HCT116 (cell line): ENCODE measurements around the gene TYRP1. TPM values are rescaled to one million over a fixed set of nuclear protein-coding genes. Genes with fewer than 3 reads are reported as not detected.

ENCODE experiments used
- ATAC-seq: fragments of 200-7000 bp; cut with Tn5 transposase; 2 replicates; pipeline ENCODE4 v1.9.1; 2020; ENCODE audit warnings: mild to moderate bottlenecking, moderate library complexity
- BruUV-seq: library from RNA; stranded (reverse); fragments of 400-500 nt; replicated peaks from 2 replicates; lab custom pipeline; 2021; lab: Mats Ljungman, UMichigan
- CTCF ChIA-PET: fragments of 300-600 bp; sonication (Branson Sonifier 250); formaldehyde crosslinking; loops from one replicate; lab custom pipeline; 2021; ENCODE audit warnings: antibody characterized with exemption; lab: Charles Lee
- POLR2A ChIA-PET: fragments of 300-600, 350-600 bp; sonication (Branson Sonifier 250); formaldehyde crosslinking; loops from one replicate; lab custom pipeline; 2021; ENCODE audit warnings: antibody characterized with exemption; lab: Charles Lee
- RAD21 ChIA-PET, 2 experiments: fragments of 300-600 bp; sonication (Branson Sonifier 250); formaldehyde crosslinking; loops; one replicate each; lab custom pipeline; 2023; ENCODE audit warnings: low total read pairs in 2 of 2; ENCODE audit not compliant: uncharacterized antibody in 2 of 2, unreplicated experiment in 2 of 2, low non-redundant PET in 1 of 2; lab: Charles Lee
- DNase-seq: peaks from one replicate; pipeline ENCODE4 v3.0.0-alpha.2; 2010; ENCODE audit warnings: low read depth, low spot score
- H2AFZ ChIP-seq: fragments of 200-600 bp; shearing (Covaris generic), sonication (generic); 2 replicates; pipeline ENCODE4 v1.6.1; 2017; ENCODE audit warnings: low read depth, mixed run types, mixed read lengths, antibody characterized with exemption, low read length; ENCODE audit not compliant: poor library complexity, severe bottlenecking
- H3K27ac ChIP-seq: 2 replicates; pipeline ENCODE4 v1.5.1; 2012; ENCODE audit warnings: low read depth, low read length
- H3K27me3 ChIP-seq: fragments of 200-600 bp; sonication (generic); 2 replicates; pipeline ENCODE4 v1.6.1; 2016; ENCODE audit warnings: mixed run types, low read length, mixed read lengths; ENCODE audit not compliant: insufficient read depth
- H3K36me3 ChIP-seq, 2 experiments: fragments of 200-500 bp in 1 of 2; fragments of 200-600 bp in 1 of 2; sonication (Bioruptor generic) in 1 of 2; sonication (generic) in 1 of 2; 2 replicates each; pipeline versions ENCODE4 v1.5.1 to v1.6.1; 2014 to 2016; ENCODE audit warnings: low read length in 2 of 2, inconsistent platforms in 1 of 2, mixed read lengths in 1 of 2, mixed run types in 1 of 2; ENCODE audit not compliant: insufficient read depth in 2 of 2, control insufficient read depth in 1 of 2
- H3K4me1 ChIP-seq, 2 experiments: fragments of 200-600 bp in 1 of 2; sonication (generic) in 1 of 2; 2 replicates each; pipeline versions ENCODE4 v1.5.1 to v1.6.1; 2012 to 2017; ENCODE audit warnings: low read length in 2 of 2, inconsistent platforms in 1 of 2, mild to moderate bottlenecking in 1 of 2, mixed read lengths in 1 of 2, mixed run types in 1 of 2, moderate library complexity in 1 of 2; ENCODE audit not compliant: insufficient read depth in 2 of 2, control insufficient read depth in 1 of 2
- H3K4me2 ChIP-seq: fragments of 200-600 bp; sonication (generic); 2 replicates; pipeline ENCODE4 v1.6.1; 2017; ENCODE audit warnings: mixed run types, low read length, mixed read lengths
- H3K4me3 ChIP-seq, 2 experiments: fragments of 200-600 bp in 1 of 2; sonication (generic) in 1 of 2; replicated peaks in 1 of 2; 2 replicates each; pipeline ENCODE4 v1.5.1; 2011 to 2016; ENCODE audit warnings: low read length in 2 of 2, control low read depth in 1 of 2, low read depth in 1 of 2, mild to moderate bottlenecking in 1 of 2, mixed read lengths in 1 of 2, mixed run types in 1 of 2
- H3K79me2 ChIP-seq: fragments of 200-600 bp; sonication (generic); 2 replicates; pipeline ENCODE4 v1.6.1; 2017; ENCODE audit warnings: mild to moderate bottlenecking, mixed run types, low read length, moderate library complexity, mixed read lengths; ENCODE audit not compliant: insufficient read depth
- H3K9ac ChIP-seq: fragments of 200-600 bp; sonication (generic); 2 replicates; pipeline ENCODE4 v1.6.1; 2016; ENCODE audit warnings: low read length, mixed read lengths
- H3K9me2 ChIP-seq: fragments of 200-600 bp; sonication (generic), shearing (Covaris generic); 2 replicates; pipeline ENCODE4 v1.6.1; 2017; ENCODE audit warnings: mixed run types, mild to moderate bottlenecking, moderate library complexity; ENCODE audit not compliant: insufficient read depth
- H3K9me3 ChIP-seq, 2 experiments: fragments of 200-500 bp in 1 of 2; fragments of 200-600 bp in 1 of 2; sonication (Bioruptor generic) in 1 of 2; sonication (generic) in 1 of 2; 2 replicates each; pipeline ENCODE4 v1.6.1; 2014 to 2017; ENCODE audit warnings: low read length in 2 of 2, mixed read lengths in 2 of 2, inconsistent platforms in 1 of 2, low read depth in 1 of 2, mild to moderate bottlenecking in 1 of 2, mixed run types in 1 of 2, moderate library complexity in 1 of 2; ENCODE audit not compliant: control insufficient read depth in 1 of 2, insufficient read depth in 1 of 2
- H4K20me1 ChIP-seq: fragments of 200-600 bp; sonication (generic), shearing (Covaris generic); 2 replicates; pipeline ENCODE4 v1.6.1; 2017; ENCODE audit warnings: mixed run types, mild to moderate bottlenecking, moderate library complexity; ENCODE audit not compliant: insufficient read depth
- ATF3 ChIP-seq: IDR thresholded peaks from 2 replicates; pipeline ENCODE4 v1.6.1; 2012
- CBX3 ChIP-seq: IDR thresholded peaks from 2 replicates; pipeline ENCODE4 v1.6.1; 2012; ENCODE audit warnings: low read depth
- CEBPB ChIP-seq: IDR thresholded peaks from 2 replicates; pipeline ENCODE4 v1.6.1; 2012; ENCODE audit warnings: low read depth
- EGR1 ChIP-seq: IDR thresholded peaks from 2 replicates; pipeline ENCODE4 v1.6.1; 2012; ENCODE audit warnings: low read depth
- ELF1 ChIP-seq: IDR thresholded peaks from 2 replicates; pipeline ENCODE4 v1.6.1; 2012; ENCODE audit warnings: low read depth, borderline replicate concordance
- EZH2 ChIP-seq: fragments of 200-600 bp; sonication (generic); IDR thresholded peaks from 2 replicates; pipeline ENCODE4 v1.6.1; 2017; ENCODE audit warnings: antibody characterized with exemption, mixed run types
- EZH2phosphoT487 ChIP-seq: fragments of 200-600 bp; IDR thresholded peaks from 2 replicates; pipeline ENCODE4 v1.6.1; 2018; ENCODE audit warnings: antibody characterized with exemption, borderline replicate concordance
- FOSL1 ChIP-seq: IDR thresholded peaks from 2 replicates; pipeline ENCODE4 v1.6.1; 2012; ENCODE audit warnings: low read depth
- JUND ChIP-seq: IDR thresholded peaks from 2 replicates; pipeline ENCODE4 v1.6.1; 2012
- POLR2A ChIP-seq: IDR thresholded peaks from 2 replicates; pipeline ENCODE4 v1.7.0; 2011; ENCODE audit warnings: borderline replicate concordance; ENCODE audit not compliant: insufficient read depth, insufficient read length; ENCODE audit errors: extremely low read depth
- POLR2AphosphoS5 ChIP-seq: IDR thresholded peaks from 2 replicates; pipeline ENCODE4 v1.6.1; 2011; ENCODE audit warnings: mild to moderate bottlenecking, low read depth, low read length, moderate library complexity
- RAD21 ChIP-seq: IDR thresholded peaks from 2 replicates; pipeline ENCODE4 v1.6.1; 2012; ENCODE audit warnings: low read depth, mild to moderate bottlenecking
- SIN3A ChIP-seq: IDR thresholded peaks from 2 replicates; pipeline ENCODE4 v1.6.1; 2012; ENCODE audit warnings: low read depth
- SP1 ChIP-seq: IDR thresholded peaks from 2 replicates; pipeline ENCODE4 v1.6.1; 2012; ENCODE audit warnings: low read depth
- SRF ChIP-seq: IDR thresholded peaks from 2 replicates; pipeline ENCODE4 v1.6.1; 2012; ENCODE audit warnings: low read depth
- YY1 ChIP-seq: IDR thresholded peaks from 2 replicates; pipeline ENCODE4 v1.6.1; 2011; ENCODE audit warnings: low read length, low read depth, moderate library complexity, mild to moderate bottlenecking; ENCODE audit not compliant: insufficient replicate concordance; ENCODE audit errors: extremely low read depth
- ZFX ChIP-seq: fragments of 450-650 bp; IDR thresholded peaks from 2 replicates; pipeline ENCODE4 v1.6.1; 2017
- ZNF274 ChIP-seq: fragments of 200-500 bp; sonication (Bioruptor generic); IDR thresholded peaks from 2 replicates; pipeline ENCODE4 v1.6.1; 2014; ENCODE audit warnings: mild to moderate bottlenecking, low read depth, low read length, inconsistent platforms
- intact Hi-C: fragments of 100-400 bp; cut with micrococcal nuclease; formaldehyde crosslinking; loops from 2 replicates; pipeline ENCODE4 v1.10.0; 2022
- total RNA-seq: library from RNA; stranded (reverse); gene quantifications from one replicate; pipeline ENCODE4 v1.2.1, GENCODE V29; 2021; ENCODE audit not compliant: unreplicated experiment
- TF ChIP-seq, protein P1 (sequence below): IDR thresholded peaks from 2 replicates; pipeline ENCODE4 v1.6.1; 2012; ENCODE audit warnings: low read depth

The TYRP1 gene
- total RNA-seq, 1 experiment from 2014 or later: not detected

DNA sequence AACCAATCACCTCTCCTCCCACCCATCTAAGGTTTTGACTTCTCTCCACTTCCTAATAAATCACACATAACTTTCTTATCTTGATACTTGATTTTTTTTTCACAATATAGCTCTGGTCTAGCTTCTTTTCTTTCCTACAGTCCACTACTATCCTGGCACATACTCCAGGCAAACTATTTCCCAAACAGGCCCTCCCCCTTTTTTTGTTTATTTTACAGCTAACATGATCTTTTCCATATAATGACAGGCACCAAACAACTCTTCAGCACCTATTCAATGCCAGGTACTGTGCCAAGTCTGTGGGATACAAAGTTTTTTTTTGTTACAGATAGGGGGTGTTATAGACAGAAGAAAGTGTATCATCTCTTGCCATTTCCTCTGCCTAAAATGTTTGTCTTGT is 7.9 kb downstream of the TYRP1 start:
- CTCF ChIA-PET: no interaction called here
- H3K27me3 ChIP-seq: 0 out of 2 replicates have a peak, but pooled peaks cover 4% of the 10 kb centered on the region
- H3K9ac ChIP-seq: no peak overlapping the region
- no peak for DNase-seq
- no peak overlapping the region for H3K4me2 ChIP-seq
- RAD21 ChIA-PET: no interaction called here
- H3K4me3 ChIP-seq: no peak overlapping the region
- H3K79me2 ChIP-seq: no peaks in the 10 kb centered on the region
- TF ChIP-seq, protein P1, sequence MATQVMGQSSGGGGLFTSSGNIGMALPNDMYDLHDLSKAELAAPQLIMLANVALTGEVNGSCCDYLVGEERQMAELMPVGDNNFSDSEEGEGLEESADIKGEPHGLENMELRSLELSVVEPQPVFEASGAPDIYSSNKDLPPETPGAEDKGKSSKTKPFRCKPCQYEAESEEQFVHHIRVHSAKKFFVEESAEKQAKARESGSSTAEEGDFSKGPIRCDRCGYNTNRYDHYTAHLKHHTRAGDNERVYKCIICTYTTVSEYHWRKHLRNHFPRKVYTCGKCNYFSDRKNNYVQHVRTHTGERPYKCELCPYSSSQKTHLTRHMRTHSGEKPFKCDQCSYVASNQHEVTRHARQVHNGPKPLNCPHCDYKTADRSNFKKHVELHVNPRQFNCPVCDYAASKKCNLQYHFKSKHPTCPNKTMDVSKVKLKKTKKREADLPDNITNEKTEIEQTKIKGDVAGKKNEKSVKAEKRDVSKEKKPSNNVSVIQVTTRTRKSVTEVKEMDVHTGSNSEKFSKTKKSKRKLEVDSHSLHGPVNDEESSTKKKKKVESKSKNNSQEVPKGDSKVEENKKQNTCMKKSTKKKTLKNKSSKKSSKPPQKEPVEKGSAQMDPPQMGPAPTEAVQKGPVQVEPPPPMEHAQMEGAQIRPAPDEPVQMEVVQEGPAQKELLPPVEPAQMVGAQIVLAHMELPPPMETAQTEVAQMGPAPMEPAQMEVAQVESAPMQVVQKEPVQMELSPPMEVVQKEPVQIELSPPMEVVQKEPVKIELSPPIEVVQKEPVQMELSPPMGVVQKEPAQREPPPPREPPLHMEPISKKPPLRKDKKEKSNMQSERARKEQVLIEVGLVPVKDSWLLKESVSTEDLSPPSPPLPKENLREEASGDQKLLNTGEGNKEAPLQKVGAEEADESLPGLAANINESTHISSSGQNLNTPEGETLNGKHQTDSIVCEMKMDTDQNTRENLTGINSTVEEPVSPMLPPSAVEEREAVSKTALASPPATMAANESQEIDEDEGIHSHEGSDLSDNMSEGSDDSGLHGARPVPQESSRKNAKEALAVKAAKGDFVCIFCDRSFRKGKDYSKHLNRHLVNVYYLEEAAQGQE: no peak
- TF ChIP-seq POLR2A (no peak), CEBPB (no peak), SIN3A (no peak), SRF (no peak), SP1 (no peak), CBX3 (no peak), YY1 (no peak), EGR1 (no peak), EZH2phosphoT487 (no peak), ZNF274 (no peak), ELF1 (no peak), FOSL1 (no peak), JUND (no peak), EZH2 (no peak), RAD21 (no peak), ZFX (no peak), ATF3 (no peak), POLR2AphosphoS5 (no peak)
- no peaks in the 10 kb centered on the region for H3K9me2 ChIP-seq
- no peak overlapping the region for H3K27ac ChIP-seq
- H3K4me1 ChIP-seq: no peaks in the 10 kb centered on the region
- no peaks in the 10 kb centered on the region for H3K9me3 ChIP-seq
- intact Hi-C loops: loop anchor here (5.0 kb wide), 2 partner anchors 331 to 1651 kb away; no protein-coding TSS in a partner anchor
- no peaks in the 10 kb centered on the region for H3K36me3 ChIP-seq
- BruUV-seq: no TSS peak
- H2AFZ ChIP-seq: no peak overlapping the region
- POLR2A ChIA-PET: no interaction called here
- H4K20me1 ChIP-seq: no peaks in the 10 kb centered on the region
- ATAC-seq: no peak
